GM18519 (cell line): Measurements from ENCODE around the gene ASXL1.
"Not testable (repeated sequence)": the region's sequence is repeated elsewhere in the genome, so short reads cannot be mapped to it uniquely, and the experiment has no call there.

Experiments used
- ATAC-seq: cut with Tn5 transposase; IDR thresholded peaks from one replicate; pipeline ENCODE4 v1.9.1; 2021; ENCODE audit warnings: mild to moderate bottlenecking, moderate library complexity; ENCODE audit not compliant: unreplicated experiment, low FRiP score

ASXL1 gene

DNA sequence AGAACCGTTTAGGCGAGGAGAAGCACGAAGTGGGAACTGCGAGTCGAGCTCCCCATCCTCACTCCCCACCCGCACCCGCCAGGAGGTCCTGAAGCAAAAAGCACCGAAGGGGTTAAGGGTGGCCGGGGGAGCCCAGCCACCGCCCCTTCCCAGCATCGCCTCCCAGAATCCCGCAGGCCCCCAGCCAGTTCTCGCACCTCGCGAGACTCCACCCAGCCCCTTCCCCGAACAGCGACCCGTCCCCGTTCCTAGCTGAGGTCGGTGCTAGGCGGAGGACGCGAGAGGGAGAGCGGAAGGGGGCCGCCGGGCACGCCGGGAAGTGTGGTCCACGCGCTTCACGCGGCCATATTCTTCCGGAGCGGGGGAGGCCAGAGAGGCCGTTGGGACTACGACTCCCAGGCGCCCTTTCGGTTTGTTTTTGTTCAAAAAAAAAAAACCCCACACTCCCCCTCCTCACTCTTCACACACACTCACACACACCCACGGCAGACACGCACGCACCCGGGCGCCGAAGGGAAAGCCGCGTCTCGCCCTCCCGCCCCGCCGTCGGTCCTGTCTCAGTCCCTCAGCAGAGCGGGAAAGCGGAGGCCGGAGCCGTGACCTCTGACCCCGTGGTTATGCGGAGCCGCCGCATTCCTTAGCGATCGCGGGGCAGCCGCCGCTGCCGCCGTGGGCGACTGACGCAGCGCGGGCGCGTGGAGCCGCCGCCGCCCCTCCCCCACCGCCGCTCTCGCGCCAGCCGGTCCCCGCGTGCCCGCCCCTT lies at the start of gene ASXL1:
Gene ASXL1, plus strand, starts transcription at position 463 of the 763 bp plus-strand sequence. CDS start 445 bp downstream, outside the sequence.
- ATAC-seq: peak; percentile 68

DNA sequence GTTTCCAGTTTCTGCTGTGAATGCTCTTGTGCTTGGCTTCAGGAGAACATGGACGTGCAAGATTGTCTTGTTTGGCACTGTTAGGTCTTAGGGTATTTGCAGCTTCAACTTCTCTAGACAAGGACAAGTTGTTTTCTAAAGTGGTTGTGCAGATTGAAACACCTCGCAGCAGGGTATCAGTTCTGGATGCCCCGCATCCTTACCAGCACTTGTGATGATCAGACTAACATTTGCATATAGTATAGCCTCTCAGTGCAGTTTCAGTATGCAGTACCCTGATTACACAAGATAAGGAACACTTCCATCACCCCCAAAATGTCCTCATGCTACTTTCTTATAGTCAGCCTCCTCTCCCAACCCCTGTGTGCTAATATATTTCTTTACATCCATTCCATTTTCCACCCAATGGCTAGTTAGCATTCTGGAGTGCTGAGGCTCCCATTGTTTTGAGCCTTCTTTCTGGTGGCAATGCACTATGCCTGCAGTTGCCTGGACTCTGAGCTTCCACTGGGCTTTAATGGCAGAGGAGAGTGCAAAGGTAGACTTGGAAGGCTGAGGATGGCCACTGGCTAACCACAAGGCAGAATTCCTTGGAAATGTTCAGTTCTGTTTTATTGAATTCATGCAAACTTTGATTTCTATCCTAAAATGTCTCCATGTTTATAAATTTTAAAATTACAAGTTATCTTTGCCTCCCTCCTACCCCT lies 45.3 kb upstream of the ASXL1 start:
- no peak for ATAC-seq

DNA sequence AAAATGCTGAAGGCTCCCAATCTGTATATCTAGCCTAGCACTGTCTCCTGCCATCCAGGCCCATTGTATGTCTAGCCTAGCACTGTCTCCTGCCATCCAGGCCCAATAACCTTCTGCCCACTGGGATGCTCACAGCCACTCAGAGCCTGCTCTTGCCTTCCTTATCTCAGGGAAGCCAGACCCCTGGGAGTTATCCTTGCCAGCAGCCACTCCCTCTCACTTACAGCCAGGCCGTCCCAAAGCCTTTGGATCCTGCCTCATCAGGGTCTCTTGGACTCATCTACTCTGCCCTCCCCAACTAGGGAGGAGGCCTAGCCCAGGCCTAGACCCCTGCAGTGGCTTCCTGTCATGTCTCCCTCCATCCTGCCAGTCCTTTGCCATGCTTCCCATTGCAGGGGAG lies 43.4 kb upstream of the ASXL1 start:
- ATAC-seq: no peak

DNA sequence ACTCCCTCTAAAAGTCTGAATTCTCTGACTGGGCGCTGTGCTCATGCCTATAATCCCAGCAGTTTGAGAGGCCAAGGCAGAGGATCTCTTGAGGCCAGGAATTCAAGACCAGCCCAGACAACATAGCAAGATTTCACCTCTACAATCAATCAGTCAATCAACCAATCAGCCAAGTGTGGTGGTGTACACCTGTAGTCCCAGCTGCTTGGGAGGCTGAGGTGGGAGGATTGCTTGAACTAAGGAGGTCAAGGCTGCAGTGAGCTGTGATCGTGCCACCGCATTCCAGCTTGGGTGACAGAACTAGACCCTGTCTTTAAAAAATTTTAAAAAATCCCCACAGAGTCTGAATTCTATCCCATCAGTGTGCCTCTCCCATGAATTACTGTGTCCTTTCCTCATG lies 42.7 kb upstream of the ASXL1 start:
- no peak for ATAC-seq

DNA sequence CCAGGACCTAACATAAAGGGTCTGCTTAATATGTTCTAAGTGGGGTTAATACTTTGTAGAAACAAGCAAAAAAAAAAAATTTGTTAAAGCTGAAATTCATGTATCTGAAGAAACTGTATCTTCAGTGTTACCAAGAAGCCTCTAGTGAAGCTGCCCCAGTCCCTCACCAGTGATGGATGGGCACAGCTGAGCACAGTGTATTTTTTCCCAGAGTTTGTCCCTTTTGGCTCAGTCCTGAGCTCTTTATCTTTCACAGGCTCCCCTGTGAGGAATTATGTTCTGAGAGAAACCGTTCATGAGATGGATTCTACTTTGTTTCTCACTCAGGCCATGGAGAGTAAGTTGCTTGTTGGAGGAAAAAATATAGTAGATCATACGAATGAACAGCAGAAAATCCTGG lies 42.2 kb upstream of the ASXL1 start:
- ATAC-seq: no peak

DNA sequence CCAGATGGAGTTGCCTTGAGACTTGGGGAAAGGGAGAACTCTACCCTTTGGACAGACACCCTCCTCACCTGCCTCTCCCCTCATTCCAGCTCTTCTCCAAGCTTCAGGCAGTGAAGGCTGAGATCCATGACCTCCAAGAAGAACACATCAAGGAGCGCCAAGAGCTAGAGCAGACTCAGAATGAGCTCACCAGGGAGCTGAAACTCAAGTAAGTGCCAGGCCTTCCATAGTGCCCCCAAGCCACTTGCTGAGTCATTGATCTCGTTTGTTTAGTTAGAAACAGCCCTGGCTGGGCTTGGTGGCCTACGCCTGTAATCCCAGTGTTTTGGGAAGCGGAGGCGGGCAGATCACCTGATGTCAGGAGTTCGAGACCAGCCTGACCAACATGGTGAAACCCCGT lies 41.5 kb upstream of the ASXL1 start:
- no peak for ATAC-seq

DNA sequence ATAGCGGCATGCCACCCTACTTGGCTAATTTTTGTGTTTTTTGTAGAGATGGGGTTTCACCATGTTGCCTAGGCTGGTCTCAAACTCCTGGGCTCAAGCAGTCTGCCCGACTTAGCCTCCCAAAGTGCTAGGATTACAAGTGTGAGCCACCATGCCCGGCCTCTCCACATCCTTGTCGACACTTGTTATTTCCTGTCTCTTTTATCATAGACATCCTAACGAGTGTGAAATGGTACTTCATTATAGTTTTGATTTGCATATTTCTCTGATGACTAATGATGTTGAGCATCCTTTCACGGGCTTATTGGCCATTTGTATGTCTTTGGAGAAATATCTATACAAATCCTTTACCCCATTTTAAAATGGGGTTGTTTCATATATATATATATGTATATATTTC lies 39.0 kb upstream of the ASXL1 start:
- no peak for ATAC-seq

DNA sequence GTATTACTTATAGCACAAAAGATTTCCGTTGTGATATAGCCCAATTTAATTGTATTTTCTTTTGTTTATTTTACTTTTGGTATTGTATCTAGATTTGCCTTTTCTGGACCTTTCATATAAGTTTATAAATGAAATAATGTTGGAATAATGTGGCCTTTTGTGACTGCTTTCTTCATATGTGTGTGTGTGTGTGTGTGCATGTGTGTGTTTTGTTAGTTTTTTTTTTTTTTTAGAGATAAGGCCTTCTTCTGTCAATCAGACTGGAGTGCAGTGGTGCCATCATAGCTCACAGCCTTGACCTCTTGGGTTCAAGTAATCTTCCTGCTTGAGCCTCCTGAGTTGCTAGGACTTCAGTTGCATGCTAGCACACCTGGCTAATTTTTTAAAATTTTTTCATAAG lies 37.8 kb upstream of the ASXL1 start:
- ATAC-seq: no peak

DNA sequence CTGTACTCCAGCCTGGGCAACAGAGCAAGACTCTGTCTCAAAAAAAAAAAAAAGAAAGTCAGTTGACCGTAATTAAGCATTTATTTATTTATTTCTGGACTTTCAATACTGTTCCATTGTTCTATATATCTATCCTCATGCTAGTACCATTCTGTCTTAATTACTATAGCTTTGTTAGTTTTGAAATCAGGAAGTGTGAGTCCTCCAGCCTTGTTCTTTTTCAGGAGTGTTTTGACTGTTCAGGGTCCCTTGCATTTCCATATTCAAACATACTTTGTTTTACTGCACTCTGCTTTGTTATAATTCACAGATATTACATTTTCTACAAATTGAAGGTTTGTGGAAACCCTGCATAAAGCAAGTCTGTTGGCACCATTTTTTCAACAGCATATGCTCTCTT lies 36.7 kb upstream of the ASXL1 start:
- no peak for ATAC-seq

DNA sequence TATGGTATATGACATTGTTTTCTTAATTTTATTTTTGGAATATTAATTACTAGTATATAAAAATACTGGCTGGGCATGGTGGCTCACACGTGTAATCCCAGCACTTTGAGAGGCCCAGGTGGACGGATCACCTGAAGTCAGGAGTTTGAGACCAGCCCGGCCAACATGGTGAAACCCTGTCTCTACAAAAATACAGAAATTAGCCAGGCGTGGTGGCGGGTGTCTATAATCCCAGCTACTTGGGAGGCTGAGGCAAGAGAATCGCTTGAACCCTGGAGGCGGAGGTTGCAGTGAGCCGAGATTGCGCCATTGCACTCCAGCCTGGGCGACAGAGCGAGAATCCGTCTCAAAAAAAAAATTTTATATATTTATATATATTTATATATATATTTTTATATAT lies 35.9 kb upstream of the ASXL1 start:
- ATAC-seq: not testable (repeated sequence)

DNA sequence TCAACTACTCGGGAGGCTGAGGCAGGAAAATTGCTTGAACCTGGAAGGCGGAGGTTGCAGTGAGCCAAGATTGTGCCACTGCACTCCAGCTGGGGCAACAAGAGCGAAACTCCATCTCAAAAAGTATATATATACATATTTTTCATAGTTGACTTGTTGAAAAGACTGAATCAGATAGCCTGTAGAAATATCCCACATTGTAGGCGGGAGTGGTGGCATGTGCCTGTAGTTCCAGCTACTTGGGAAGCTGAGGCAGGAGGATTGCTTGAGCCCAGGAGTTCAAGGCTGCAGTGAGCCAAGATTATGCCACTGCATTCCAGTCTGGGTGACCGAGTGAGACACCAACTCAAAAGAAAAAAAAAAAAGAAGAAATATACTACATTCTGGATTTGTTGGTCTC lies 34.4 kb upstream of the ASXL1 start:
- not testable (repeated sequence) for ATAC-seq

DNA sequence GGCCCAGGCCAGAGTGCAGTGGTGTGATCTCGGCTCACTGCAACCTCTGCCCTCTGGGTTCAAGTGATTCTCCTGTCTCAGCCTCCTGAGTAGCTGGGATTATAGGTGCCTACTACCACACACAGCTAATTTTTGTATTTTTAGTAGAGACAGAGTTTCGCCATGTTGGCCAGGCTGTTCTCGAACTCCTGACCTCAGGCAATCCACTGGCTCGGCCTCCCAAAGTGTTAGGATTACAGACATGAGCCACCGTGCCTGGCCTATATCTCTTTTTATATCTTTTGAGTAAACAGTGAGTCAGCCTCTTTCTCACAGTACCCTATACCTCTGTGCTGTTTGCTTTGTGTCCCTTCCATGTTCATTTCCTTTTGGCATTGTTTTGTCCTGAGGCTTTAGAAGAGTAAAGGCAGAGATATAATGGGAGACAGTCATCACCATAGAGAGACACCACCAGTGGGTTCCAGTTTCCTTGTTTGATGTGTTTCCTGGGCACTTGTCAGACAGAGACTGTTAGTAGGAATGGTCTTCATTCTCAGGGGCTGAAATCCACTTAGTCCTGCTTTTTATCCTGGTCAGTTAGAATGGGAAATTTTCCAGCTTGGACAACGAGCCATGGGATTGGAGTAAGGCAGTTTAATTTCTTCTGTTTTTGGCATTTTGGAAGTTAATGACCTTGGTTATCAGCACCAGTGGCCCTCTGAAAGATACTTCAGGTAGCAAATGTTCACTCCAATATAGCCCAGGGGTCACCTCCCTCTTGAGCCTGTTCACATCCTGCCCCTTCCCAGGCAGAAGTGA lies 32.2 kb upstream of the ASXL1 start:
- no peak for ATAC-seq

DNA sequence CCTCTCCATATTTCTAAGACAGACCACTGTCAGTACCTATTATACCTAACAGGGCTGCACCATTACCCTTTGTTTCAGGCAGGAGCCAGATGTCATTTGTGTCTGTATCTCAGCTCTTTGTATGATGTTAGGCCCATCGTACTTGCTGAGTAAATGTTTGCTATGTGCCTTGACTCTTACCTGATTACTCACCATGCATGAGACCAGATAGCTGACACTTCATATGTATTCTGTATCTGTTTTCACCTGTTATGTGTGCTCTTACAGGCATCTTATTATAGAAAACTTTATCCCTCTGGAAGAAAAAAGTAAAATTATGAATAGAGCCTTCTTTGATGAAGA lies 31.7 kb upstream of the ASXL1 start:
- no peak for ATAC-seq

DNA sequence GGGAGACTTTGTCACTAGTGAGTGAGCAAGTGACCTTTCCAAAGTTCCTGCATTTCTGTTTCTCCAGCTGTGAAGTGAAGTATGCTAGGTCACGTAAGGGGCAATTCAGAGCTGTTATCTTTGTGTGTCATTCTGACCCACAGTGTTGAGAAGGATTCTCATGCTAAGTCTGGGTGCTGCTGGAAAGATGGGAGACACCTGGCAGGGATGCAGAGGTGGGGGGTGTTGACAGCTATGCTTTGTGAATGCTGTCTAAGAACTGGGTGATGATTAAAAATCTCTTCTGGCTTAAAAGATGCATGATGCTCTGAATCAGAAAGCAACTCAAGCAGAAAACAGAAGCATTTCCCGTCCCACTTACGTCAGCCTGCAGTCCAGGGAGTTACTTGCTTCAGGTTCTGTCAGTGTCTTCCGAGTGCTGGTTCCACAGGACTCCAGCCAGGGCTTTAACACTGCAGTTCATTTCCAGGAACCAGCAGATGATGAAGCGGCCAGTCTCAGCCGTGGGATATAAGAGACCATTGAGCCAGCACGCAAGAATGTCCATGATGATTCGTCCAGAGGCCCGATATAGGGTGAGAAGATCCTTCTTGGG lies 30.9 kb upstream of the ASXL1 start:
- no peak for ATAC-seq

DNA sequence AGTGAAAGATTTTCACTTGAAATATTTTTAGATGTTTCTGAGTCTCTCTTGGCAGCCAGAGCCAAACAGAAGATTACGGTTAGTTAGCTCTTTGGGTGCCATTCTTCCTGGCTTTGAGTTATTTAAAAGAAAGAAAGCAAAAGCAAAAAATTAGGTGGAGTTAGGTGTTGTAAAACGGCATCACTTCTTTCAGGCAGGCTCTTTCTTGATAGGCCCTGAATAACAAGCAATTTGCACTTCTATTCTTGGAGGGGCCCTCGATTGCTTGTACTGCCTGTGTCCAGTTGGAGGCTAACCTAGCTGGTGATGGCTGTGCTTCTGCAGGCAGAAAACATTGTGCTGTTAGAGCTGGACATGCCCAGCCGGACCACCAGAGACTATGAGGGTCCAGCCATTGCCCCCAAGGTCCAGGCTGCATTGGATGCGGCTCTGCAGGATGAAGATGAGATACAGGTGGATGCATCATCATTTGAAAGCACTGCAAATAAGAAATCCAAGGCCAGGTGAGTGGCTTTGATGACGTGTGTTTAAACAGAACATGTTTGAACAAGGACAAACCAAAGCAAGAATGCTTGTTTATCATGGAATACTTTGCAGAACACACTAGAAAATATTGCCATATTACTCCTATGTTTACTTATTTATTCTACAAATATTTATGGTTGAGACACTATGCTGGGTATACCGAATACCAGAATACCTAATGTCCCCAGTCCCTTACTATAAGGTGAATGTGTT lies 28.1 kb upstream of the ASXL1 start:
- ATAC-seq: no peak

DNA sequence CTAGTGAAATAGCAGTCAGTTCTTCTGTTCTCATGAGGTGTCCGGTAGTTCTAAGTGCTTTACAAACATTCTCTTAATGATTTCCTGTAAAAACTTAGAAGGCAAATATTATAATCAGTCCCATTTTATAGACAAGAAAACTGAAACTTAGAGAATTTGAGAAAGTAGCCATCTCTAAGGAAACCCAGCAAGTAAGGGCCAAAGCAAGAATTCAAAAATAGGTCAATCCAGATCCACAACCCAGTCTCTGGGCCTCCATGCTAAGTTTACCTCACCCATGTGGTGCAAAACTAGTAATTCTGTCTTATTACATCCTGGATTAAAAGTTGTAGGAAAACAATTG lies 27.6 kb upstream of the ASXL1 start:
- no peak for ATAC-seq

DNA sequence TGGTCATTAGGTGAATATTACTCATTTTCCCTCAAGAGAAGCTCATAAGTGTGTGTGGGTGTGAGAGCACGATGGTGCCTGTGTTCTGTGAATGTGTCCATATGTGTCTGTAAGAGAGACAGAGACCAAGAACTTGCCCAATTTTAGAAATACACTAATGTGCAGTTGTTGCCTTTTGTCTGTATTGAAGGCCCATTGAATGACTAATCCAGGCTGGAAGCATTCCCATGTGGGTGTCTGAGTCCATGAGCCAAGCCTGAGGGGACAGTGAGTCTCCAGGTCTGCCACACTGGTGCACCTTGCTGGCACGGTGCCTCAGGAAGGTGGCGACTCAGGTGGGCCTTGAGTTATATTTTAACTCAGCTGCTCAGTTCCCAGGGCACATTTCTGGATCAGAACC lies 25.5 kb upstream of the ASXL1 start:
- no peak for ATAC-seq

DNA sequence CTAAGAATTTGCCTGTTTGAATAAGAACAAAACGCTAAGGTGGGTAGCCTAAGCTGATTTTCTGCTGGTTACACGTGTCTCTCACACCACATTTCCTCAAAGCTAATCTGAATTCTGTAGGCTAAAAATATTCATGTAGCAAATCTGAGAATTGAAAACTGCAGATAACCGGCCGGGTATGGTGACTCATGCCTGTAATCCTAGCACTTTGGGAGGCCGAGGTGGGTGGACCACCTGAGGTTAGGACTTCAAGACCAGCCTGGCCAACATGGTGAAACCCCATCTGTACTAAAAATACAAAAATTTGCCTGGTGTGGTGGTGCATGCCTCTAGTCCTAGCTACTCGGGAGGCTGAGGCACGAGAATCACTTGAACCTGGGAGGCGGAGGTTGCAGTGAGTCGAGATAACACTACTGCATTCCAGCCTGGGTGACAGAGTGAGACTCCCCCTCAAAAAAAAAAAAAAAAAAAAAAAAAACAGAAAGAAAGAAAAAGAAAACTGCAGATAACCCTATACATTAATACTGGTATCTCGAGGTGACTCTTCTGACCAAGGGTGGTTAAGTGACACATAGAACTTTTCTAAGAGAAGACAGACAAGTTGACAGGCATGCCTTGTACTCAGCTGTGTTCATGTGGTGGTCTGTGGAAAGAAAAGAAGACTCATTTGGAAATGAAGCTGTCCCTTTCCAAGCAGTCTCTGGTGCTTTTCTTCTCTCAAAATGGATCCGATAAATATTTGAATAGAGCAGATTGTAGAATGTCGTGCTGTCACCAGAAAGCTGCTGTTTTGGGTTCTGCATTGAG lies 24.7 kb upstream of the ASXL1 start:
- ATAC-seq: no peak

DNA sequence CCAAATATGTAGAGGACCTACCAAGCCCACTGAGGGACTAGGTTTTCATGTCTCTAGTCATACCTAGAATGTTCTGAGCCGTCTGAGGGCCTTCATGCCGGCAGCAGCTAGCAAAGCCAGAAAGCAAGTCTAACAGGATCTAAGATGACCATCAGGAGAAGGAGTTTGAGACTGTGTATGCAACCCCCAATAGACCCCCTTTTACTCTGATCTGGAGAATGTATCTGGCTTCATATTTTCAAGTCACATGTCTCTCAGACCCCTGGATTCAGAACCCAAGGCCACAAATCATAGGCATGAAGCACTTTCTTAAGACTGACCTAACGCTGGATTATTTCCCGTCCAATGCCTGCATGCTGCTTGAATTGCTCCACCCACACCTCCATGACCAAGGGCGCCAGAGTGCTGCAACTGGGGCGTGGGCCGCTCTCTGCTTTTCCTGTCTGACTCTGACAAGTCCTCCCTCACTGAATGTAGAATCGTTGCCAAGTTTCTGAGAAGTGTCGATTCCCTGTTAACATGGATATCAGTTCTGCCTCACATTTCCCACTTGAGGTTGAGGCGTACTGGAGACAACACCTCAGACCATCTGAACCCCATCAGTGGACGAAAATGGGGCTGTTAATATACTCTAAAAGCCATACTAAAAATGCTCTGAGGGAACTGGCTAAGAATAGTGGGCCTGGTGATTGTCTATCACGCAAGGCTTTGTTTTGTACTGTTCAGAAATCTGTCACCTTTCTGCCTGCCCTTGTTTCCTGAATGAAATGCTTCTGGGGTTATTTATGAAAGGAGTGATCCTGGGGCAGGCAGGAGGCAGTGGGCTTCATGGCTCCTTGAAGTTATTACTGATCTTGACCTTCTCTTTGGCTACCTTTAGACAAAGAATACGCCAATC lies 23.9 kb upstream of the ASXL1 start:
- ATAC-seq: no peak
